ENCODE data around the gene PRDM10.

The PRDM10 gene

DNA sequence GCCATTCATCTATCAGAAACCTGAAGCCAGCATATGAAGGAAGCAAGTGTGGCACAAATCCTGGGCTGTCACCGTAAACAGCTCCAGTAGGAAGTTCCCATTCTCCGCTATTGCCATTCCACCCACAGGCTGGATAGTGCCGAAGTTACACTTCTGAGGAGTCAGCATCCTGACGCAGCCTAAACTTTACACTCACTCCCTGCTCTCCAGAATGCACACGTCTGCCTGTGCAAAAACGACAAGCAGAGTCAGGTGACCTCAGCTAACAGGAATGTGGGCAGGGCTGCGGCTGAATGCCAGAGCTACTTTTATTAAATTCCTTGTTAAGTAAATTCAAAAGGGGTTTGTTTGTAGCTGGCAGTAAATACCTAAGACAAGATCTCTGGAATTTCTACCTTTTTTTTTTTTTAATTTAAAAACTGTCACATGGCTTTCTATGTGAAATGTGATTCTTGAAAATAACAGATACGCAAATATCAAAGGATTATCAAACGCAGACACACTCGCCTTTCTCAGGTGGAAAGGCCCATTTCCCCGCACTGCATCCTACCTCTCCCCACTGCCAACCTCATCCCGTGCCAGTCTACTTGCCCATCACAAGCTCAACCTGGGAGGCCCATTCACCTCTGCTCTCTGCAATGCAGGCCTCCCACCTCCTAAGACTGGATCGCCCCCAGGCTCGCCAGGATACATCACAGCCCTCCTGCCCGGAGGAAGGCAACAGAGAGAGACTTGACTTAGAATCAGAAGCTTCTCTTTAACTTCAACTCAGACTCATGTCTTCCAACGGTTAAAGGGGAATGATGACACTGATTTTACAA is 140.7 kb downstream of the PRDM10 start:
- Histone ChIP-seq H3K4me2 (no peak overlapping the region), H3K4me1 (no peaks in the 10 kb centered on the region), H3K9ac (no peak overlapping the region), H3K4me3 (no peak overlapping the region), H3K36me3 (peaks cover 84% of the 10 kb centered on the region), H3K27ac (no peak overlapping the region), H3K9me3 (no peaks in the 10 kb centered on the region), H4K20me1 (peaks cover 7% of the 10 kb centered on the region), H3K27me3 (no peaks in the 10 kb centered on the region)
- no peak for TF ChIP-seq Cebpa-rat (IDR thresholded peaks at IDR 0.05)

DNA sequence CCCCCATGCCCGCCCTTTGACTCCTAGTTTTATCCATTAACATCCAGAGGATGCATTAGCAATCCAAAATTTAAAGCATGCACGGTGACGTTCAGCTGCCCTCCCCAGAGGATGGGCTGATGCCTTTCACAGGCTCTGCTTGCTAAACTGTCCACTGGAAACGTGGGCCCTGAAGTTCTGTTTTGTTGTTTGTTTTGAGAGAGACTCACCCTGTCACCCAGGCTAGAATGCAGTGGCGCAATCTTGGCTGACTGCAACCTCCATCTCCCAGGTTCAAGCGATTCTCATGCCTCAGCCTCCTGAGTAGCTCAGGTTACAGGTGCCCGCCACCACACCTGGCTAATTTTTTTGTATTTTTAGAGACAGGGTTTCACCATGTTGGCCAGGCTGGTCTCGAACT is 146.6 kb downstream of the PRDM10 start:
- no peak overlapping the region for H3K9ac ChIP-seq
- H3K4me2 ChIP-seq: no peak overlapping the region
- H3K4me1 ChIP-seq: no peaks in the 10 kb centered on the region
- H3K9me3 ChIP-seq: no peaks in the 10 kb centered on the region
- H3K27ac ChIP-seq: no peak overlapping the region
- H3K27me3 ChIP-seq: no peaks in the 10 kb centered on the region
- peaks cover 26% of the 10 kb centered on the region for H3K36me3 ChIP-seq
- no peak for TF ChIP-seq Cebpa-rat (IDR thresholded peaks at IDR 0.05)
- no peaks in the 10 kb centered on the region for H4K20me1 ChIP-seq
- H3K4me3 ChIP-seq: no peak overlapping the region

DNA sequence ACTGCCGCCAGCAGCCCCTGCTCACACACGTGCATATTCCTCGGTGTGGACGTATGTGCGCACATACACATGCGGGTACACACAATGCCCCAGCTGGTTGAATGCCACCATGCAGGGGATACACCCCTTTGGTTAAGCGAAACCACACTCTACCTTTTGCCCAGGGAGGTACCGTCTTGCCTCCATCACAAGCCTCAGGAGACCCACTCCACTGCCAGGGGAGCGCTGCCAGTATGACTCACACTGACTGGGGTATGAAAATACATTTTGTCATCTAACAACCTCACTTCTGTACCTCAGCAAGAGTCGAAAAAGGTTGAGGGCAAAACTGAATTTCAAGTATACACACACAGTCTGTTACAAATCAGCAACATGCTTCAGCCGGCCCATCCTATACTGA is 147.5 kb downstream of the PRDM10 start:
- H3K27me3 ChIP-seq: no peaks in the 10 kb centered on the region
- H3K9ac ChIP-seq: no peak overlapping the region
- TF ChIP-seq Cebpa-rat (IDR thresholded peaks at IDR 0.05): no peak
- no peaks in the 10 kb centered on the region for H3K4me1 ChIP-seq
- H3K9me3 ChIP-seq: no peaks in the 10 kb centered on the region
- peaks cover 18% of the 10 kb centered on the region for H3K36me3 ChIP-seq
- no peak overlapping the region for H3K4me3 ChIP-seq
- no peak overlapping the region for H3K4me2 ChIP-seq
- no peaks in the 10 kb centered on the region for H4K20me1 ChIP-seq
- no peak overlapping the region for H3K27ac ChIP-seq

DNA sequence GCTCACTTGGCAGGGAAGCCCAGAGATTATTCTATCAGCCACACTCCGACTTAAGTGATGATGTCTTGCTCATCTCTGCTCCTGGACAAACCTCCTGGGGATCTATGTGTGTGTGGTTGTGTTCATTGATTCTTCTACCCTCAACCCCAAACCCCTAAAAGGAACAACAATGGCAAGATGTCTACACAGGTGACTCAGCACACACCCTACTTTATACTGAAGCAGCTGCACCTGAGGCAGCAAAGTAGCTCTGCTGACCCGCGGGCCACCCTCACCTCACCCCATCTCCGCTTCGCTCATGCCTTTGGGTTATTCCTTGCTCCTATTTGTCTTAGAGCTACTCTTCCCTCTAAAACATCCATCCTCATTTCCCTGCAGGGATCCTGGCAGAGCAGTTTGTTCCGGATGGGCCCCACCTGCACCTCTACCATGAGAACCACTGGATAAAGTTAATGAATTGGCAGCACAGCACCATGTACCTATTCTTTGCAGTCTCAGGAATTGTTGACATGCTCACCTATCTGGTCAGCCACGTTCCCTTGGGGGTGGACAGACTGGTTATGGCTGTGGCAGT is 148.3 kb downstream of the PRDM10 start:
- Histone ChIP-seq H4K20me1 (no peaks in the 10 kb centered on the region), H3K4me1 (no peaks in the 10 kb centered on the region), H3K4me3 (no peak overlapping the region), H3K27ac (no peak overlapping the region), H3K36me3 (peaks cover 11% of the 10 kb centered on the region), H3K9me3 (no peaks in the 10 kb centered on the region), H3K27me3 (no peaks in the 10 kb centered on the region), H3K9ac (no peak overlapping the region), H3K4me2 (no peak overlapping the region)
- TF ChIP-seq Cebpa-rat (IDR thresholded peaks at IDR 0.05): no peak

DNA sequence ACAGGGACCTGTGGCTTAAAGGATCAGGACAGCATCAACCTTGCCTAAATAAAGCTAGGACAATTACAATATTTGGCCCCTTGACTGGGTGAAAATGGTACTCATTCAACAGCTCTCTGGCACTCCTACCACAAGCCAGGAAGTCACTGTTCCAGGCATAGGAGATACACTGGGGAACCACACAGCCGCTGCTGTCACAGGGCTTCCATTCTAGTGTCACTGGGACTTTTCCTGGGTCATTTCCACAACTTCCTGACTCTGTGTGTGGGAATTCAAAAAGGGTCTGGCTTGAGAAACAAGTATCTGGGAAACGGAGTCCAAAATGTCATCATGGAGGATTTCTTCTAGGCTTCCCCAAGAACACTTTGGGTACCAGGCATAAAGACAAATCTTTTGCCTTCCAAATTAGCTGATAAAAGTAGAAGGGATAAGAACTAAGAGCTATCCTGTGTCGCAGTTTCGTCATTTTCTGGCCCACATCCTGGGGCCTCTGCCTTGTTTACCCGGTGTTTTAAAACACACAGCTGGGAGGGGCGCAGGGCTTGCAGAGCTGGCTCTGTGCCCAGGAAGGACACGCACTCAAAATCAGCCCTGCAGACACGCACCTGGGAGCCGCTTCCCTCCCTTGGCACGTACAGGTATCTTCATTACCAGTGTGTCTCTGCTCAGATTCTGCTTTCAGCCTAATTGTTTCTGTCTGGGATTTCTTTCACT is 149.0 kb downstream of the PRDM10 start:
- Histone ChIP-seq H3K4me1 (no peaks in the 10 kb centered on the region), H4K20me1 (no peaks in the 10 kb centered on the region), H3K27me3 (no peaks in the 10 kb centered on the region), H3K4me3 (no peak overlapping the region), H3K9ac (no peak overlapping the region), H3K9me3 (no peaks in the 10 kb centered on the region), H3K36me3 (peaks cover 4% of the 10 kb centered on the region), H3K4me2 (no peak overlapping the region), H3K27ac (no peak overlapping the region)
- no peak for TF ChIP-seq Cebpa-rat (IDR thresholded peaks at IDR 0.05)

DNA sequence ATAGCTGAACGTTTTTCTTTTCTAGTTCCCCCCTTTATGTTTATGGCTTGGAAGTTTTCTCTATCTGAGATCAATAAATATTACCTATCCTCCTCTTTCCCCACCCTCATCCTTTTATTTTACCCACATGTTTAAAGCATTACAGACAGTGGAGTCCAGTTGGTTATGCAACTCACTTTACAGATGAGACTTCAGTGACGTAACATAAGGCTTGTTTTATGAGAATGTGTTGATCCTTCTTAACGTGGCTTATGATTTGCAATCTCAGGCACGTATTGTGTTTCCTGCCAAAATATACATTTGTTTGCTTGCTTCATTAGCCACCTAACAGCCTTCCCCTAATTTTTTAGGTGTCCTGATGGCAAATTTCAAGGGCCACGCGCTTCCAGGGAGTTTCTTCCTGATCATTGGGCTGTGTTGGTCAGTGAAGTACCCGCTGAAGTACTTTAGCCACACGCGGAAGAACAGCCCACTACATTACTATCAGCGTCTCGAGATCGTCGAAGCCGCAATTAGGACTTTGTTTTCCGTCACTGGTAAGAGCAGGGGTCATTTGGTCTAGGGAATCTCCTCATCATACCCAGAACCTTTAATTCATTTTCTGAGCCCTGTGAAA is 150.4 kb downstream of the PRDM10 start:
- Histone ChIP-seq H3K4me1 (no peaks in the 10 kb centered on the region), H3K36me3 (no peaks in the 10 kb centered on the region), H3K27me3 (no peaks in the 10 kb centered on the region), H3K9me3 (no peaks in the 10 kb centered on the region), H3K9ac (no peak overlapping the region), H3K27ac (no peak overlapping the region), H4K20me1 (no peaks in the 10 kb centered on the region), H3K4me3 (no peak overlapping the region), H3K4me2 (no peak overlapping the region)
- no peak for TF ChIP-seq Cebpa-rat (IDR thresholded peaks at IDR 0.05)

All from BLaER1 (cell line).